OCI-LY1 (cell line): ENCODE measurements around the gene SNX20.

ENCODE experiments used
- H2AFZ ChIP-seq: fragments of 200-600 bp; sonication (generic), shearing (Covaris generic); 2 replicates; pipeline ENCODE4 v1.6.0; 2014; ENCODE audit warnings: antibody characterized with exemption, mild to moderate bottlenecking, low read length
- H3F3A ChIP-seq: fragments of 200-600 bp; sonication (generic), shearing (Covaris generic); 2 replicates; pipeline ENCODE4 v1.6.0; 2014; ENCODE audit warnings: mild to moderate bottlenecking, antibody characterized with exemption, low read length, moderate library complexity; ENCODE audit not compliant: insufficient read depth
- H3K27ac ChIP-seq: fragments of 200-600 bp; sonication (generic); 2 replicates; pipeline ENCODE4 v1.5.1; 2014; ENCODE audit warnings: low read length, mixed run types, mild to moderate bottlenecking, low read depth; ENCODE audit not compliant: poor library complexity, severe bottlenecking
- H3K27me3 ChIP-seq: fragments of 200-600 bp; sonication (generic); 2 replicates; pipeline ENCODE4 v1.6.0; 2014; ENCODE audit warnings: antibody characterized with exemption, mild to moderate bottlenecking, low read length, moderate library complexity; ENCODE audit not compliant: insufficient read depth
- H3K36me3 ChIP-seq: fragments of 200-600 bp; sonication (generic); 2 replicates; pipeline ENCODE4 v1.6.1; 2014; ENCODE audit warnings: mild to moderate bottlenecking, antibody characterized with exemption, low read length, moderate library complexity, mixed read lengths; ENCODE audit not compliant: insufficient read depth
- H3K4me1 ChIP-seq: fragments of 200-600 bp; sonication (generic); 2 replicates; pipeline ENCODE4 v1.5.1; 2014; ENCODE audit warnings: mild to moderate bottlenecking, low read length, moderate library complexity; ENCODE audit not compliant: insufficient read depth, severe bottlenecking
- H3K4me2 ChIP-seq: fragments of 200-600 bp; sonication (generic), shearing (Covaris generic); 2 replicates; pipeline ENCODE4 v1.6.1; 2014; ENCODE audit warnings: low read length
- H3K4me3 ChIP-seq: fragments of 200-600 bp; sonication (generic); 2 replicates; pipeline ENCODE4 v1.5.1; 2014; ENCODE audit warnings: low read length, low read depth, mild to moderate bottlenecking, mixed read lengths; ENCODE audit not compliant: poor library complexity, severe bottlenecking
- H3K79me2 ChIP-seq: fragments of 200-600 bp; shearing (Covaris generic); 2 replicates; pipeline ENCODE4 v1.6.1; 2016; ENCODE audit warnings: mixed run types, low read length, mixed read lengths; ENCODE audit not compliant: insufficient read depth
- H3K9ac ChIP-seq: fragments of 200-600 bp; sonication (generic), shearing (Covaris generic); 2 replicates; pipeline ENCODE4 v1.6.1; 2014; ENCODE audit warnings: mild to moderate bottlenecking, low read length, mixed read lengths
- H3K9me2 ChIP-seq: fragments of 200-600 bp; sonication (generic), shearing (Covaris generic); 2 replicates; pipeline ENCODE4 v1.6.1; 2014; ENCODE audit warnings: low read depth, mild to moderate bottlenecking, low read length, mixed read lengths
- H3K9me3 ChIP-seq: fragments of 200-600 bp; shearing (Covaris generic); 2 replicates; pipeline ENCODE4 v1.6.1; 2014; ENCODE audit warnings: low read length, mixed read lengths
- H4K20me1 ChIP-seq: fragments of 200-600 bp; sonication (generic), shearing (Covaris generic); 2 replicates; pipeline ENCODE4 v1.6.0; 2016; ENCODE audit warnings: mild to moderate bottlenecking, low read length; ENCODE audit not compliant: insufficient read depth
- CTCF ChIP-seq: fragments of 200-600 bp; sonication (generic), shearing (Covaris generic); IDR thresholded peaks from 2 replicates; pipeline ENCODE4 v1.5.1; 2017; ENCODE audit warnings: mild to moderate bottlenecking, antibody characterized with exemption, low read length, moderate library complexity, mixed read lengths
- EZH2 ChIP-seq: fragments of 200-600 bp; sonication (generic), shearing (Covaris generic); IDR thresholded peaks from 2 replicates; pipeline ENCODE4 v1.8.0; 2017; ENCODE audit warnings: borderline replicate concordance, mixed run types, mild to moderate bottlenecking, antibody characterized with exemption, low read length, moderate library complexity, mixed read lengths

The SNX20 gene

DNA sequence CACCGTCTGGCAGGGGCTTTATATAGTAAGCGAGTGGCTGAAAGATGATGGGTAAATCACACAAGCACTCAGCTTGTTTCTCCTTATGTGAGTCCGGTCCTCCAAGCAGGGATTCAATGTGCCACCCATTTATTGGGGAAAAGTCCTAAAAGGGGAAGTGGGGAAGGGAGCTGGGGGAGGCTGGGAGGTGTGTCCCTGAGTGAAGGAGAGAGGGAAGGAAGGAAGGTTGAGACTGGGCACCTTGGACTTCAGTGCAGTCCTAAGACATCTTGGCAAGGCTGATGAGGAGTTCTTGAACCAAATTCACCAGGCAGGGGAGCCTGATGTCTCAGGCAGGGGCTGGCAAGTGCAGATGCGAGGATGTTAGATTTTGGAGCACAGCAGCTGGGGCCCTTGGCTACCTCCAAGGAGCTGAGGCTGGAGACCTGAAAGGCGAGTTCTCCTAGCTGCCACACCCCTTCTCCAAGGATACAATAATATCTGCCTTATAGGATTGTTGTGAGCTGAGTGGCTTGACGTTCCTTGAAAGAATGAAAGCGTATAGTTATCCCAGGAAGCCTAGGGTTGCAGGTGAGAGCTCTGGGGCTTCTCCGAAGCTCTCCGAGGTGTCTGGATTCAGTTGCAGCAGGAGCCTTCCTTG lies 37.8 kb upstream of the SNX20 start:
- Histone ChIP-seq H3F3A (no peaks in the 10 kb centered on the region), H3K27me3 (no peaks in the 10 kb centered on the region; the same call in 1 of the 2 replicates), H3K4me1 (no peaks in the 10 kb centered on the region), H2AFZ (no peak overlapping the region), H3K4me3 (no peak overlapping the region), H3K9me3 (0 out of 2 replicates have a peak, but pooled peaks cover 3% of the 10 kb centered on the region), H3K4me2 (no peak overlapping the region), H3K9ac (no peak overlapping the region), H4K20me1 (no peaks in the 10 kb centered on the region), H3K27ac (no peak overlapping the region), H3K36me3 (no peaks in the 10 kb centered on the region), H3K9me2 (no peaks in the 10 kb centered on the region), H3K79me2 (no peaks in the 10 kb centered on the region)
- TF ChIP-seq CTCF = no peak
- TF ChIP-seq EZH2 = no peak

DNA sequence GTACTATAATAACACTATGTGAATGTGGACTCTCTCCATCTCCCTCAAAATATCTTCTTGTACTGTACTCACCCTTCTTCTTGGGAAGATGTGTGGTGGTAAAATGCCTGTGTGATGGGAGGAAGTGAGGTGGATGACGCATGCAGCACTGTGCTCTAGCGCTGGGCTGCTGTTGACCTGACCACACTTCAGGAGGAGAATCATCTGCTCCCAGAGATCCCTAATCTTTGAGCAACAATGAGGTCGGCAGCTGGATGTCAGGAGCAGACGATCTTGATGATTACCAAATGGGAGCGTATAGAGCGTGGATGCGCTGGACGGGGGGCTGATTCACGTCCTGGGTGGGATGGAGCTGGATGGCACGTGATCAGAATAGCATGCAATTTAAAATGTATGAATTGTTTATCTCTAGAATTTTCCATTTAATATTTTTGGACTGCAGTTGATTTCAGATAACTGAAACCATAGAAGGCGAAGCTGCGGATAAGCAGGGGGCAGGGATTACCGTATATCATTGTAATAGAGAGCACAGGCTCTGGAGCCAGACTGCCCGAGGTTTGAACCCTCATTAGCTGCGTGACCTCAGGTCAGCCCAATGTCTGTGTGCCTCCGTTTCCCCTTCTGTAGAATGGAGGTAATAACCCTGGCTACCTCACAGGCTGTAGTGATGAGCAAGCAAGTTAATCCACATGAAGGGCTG lies 37.1 kb upstream of the SNX20 start:
- no peak for TF ChIP-seq EZH2
- H3K9ac ChIP-seq = no peak overlapping the region

GRCh38 chr16:50717494-50717893 lies 36.4 kb upstream of the SNX20 start:
- H3K27me3 ChIP-seq = no peaks in the 10 kb centered on the region
- no peak overlapping the region for H3K27ac ChIP-seq
- no peak overlapping the region for H3K4me3 ChIP-seq
- H3K4me2 ChIP-seq = no peak overlapping the region
- H3F3A ChIP-seq = no peaks in the 10 kb centered on the region
- H2AFZ ChIP-seq = no peak overlapping the region
- TF ChIP-seq EZH2 (no peak), CTCF (no peak)
- no peaks in the 10 kb centered on the region for H3K9me3 ChIP-seq
- no peaks in the 10 kb centered on the region for H3K36me3 ChIP-seq
- H3K79me2 ChIP-seq = no peaks in the 10 kb centered on the region
- no peaks in the 10 kb centered on the region for H4K20me1 ChIP-seq
- H3K9me2 ChIP-seq = no peaks in the 10 kb centered on the region
- H3K9ac ChIP-seq = no peak overlapping the region
- H3K4me1 ChIP-seq = no peaks in the 10 kb centered on the region

More for the DNA sequence above, 37.1 kb upstream of the SNX20 start:
- Histone ChIP-seq H3K36me3 (no peaks in the 10 kb centered on the region), H3K9me3 (no peaks in the 10 kb centered on the region), H4K20me1 (no peaks in the 10 kb centered on the region), H3F3A (no peaks in the 10 kb centered on the region), H3K4me1 (no peaks in the 10 kb centered on the region), H3K27me3 (no peaks in the 10 kb centered on the region), H3K9me2 (no peaks in the 10 kb centered on the region), H3K79me2 (no peaks in the 10 kb centered on the region), H3K4me2 (no peak overlapping the region), H3K4me3 (no peak overlapping the region), H3K27ac (no peak overlapping the region), H2AFZ (no peak overlapping the region)

DNA sequence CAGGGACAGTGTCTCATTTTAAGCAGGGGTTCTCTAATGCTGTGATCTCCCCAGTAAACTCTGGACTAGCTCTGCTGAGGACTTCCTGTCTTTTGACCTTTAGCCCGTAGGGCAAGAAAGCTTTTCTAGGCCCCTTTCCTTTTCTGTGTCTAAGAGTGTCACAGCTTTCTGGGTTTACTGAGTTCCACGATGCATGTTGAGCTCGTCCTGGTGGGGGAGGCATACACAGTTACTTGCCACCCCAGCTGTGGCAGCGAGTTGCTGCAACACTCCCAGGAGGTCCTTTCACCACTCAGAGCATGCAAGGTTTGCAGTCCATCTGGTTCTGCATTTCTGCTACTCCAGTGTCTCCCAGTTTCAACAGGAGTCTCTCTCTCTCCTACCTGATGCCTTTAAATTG lies 36.0 kb upstream of the SNX20 start:
- H3K27ac ChIP-seq = no peak overlapping the region
- no peaks in the 10 kb centered on the region for H4K20me1 ChIP-seq
- no peak overlapping the region for H3K4me3 ChIP-seq
- H3K9me3 ChIP-seq = no peaks in the 10 kb centered on the region
- TF ChIP-seq EZH2 (no peak), CTCF (no peak)
- no peaks in the 10 kb centered on the region for H3K4me1 ChIP-seq
- H3K79me2 ChIP-seq = no peaks in the 10 kb centered on the region
- no peak overlapping the region for H2AFZ ChIP-seq
- no peaks in the 10 kb centered on the region for H3K9me2 ChIP-seq
- no peak overlapping the region for H3K4me2 ChIP-seq
- H3F3A ChIP-seq = no peaks in the 10 kb centered on the region
- no peaks in the 10 kb centered on the region for H3K27me3 ChIP-seq
- H3K36me3 ChIP-seq = no peaks in the 10 kb centered on the region
- no peak overlapping the region for H3K9ac ChIP-seq
